Measurements from ENCODE around the gene ANTXR1. TPM values are rescaled to one million over a fixed set of nuclear protein-coding genes. Genes with fewer than 3 reads are reported as not detected.

ANTXR1 gene
- total RNA-seq, 1 experiment from 2014 or later: 0.66 TPM

DNA sequence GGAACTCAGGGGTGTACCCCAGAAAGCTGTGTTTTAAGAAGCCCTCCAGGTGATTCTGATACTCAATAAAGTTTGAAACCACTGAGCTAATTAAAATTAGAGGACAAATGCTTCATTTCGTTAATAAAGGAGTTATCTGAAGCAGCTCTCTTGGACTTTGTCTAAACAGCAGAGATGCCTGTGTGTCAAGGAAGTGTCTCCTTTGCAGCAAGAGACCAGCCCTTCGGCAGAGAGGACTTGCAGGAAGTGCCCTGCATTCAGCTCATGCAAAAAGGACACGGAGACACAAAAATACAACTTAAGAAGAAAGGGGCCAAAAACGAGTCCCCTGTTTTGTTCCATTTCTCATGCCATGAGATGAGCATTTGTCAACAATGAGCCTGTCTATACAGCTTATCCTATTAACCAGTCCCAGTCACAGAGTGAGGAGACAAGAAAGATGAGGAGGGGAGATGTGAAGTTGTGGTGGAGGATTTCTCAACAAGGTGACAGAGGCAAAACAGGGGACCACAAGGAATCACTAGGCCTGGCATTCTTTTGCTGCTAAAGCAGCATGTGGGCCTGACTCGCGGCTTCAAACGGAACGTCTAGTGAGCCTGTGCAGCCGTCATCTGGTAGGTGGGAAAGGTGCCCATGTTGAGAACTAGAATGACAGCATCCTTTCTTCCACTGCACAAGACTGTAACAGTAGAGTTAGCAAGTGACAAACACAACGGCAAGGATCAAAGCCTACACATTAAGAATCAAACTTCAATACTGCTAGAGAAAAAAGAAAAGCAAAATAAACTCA lies 152.3 kb downstream of the ANTXR1 start:
- TF ChIP-seq, protein P1, sequence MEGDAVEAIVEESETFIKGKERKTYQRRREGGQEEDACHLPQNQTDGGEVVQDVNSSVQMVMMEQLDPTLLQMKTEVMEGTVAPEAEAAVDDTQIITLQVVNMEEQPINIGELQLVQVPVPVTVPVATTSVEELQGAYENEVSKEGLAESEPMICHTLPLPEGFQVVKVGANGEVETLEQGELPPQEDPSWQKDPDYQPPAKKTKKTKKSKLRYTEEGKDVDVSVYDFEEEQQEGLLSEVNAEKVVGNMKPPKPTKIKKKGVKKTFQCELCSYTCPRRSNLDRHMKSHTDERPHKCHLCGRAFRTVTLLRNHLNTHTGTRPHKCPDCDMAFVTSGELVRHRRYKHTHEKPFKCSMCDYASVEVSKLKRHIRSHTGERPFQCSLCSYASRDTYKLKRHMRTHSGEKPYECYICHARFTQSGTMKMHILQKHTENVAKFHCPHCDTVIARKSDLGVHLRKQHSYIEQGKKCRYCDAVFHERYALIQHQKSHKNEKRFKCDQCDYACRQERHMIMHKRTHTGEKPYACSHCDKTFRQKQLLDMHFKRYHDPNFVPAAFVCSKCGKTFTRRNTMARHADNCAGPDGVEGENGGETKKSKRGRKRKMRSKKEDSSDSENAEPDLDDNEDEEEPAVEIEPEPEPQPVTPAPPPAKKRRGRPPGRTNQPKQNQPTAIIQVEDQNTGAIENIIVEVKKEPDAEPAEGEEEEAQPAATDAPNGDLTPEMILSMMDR (IDR thresholded peaks at IDR 0.05; ENCODE audit: unreplicated experiment): no peak
- no peak for DNase-seq
- peaks cover 56% of the 10 kb centered on the region for H3K27me3 Mint-ChIP-seq (ENCODE audit: unreplicated experiment)
- CTCF ChIA-PET: no interaction called here
- no peaks in the 10 kb centered on the region for H3K36me3 Mint-ChIP-seq (ENCODE audit: insufficient read depth, unreplicated experiment)
- H3K4me3 Mint-ChIP-seq (ENCODE audit: low read depth, unreplicated experiment): no peak overlapping the region
- peaks cover 13% of the 10 kb centered on the region for H3K4me1 Mint-ChIP-seq (ENCODE audit: low read depth, unreplicated experiment)
- BruUV-seq (replicated peaks): no TSS peak
- no peak overlapping the region for H3K27ac Mint-ChIP-seq (ENCODE audit: unreplicated experiment)
- intact Hi-C loops (cut with micrococcal nuclease; ENCODE audit: unreplicated experiment): no loop called here
- H3K9me3 Mint-ChIP-seq (ENCODE audit: low read depth, unreplicated experiment): no peaks in the 10 kb centered on the region

DNA sequence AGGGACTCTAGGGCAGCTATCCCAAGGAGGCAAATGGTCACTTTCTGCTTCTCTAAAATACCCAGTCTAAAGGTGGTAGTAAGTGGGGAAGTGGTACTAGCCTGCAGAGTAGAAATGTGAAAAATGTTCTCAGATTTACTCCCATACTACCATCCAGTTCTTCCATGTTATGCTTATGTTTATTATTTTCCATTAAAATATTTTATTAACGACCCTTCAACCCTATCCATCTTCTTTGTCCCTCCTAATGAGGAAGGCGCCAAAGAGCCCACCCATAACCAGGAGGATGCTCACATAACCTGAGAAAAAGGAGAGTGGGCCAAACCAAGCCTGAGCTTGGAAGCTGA lies 153.5 kb downstream of the ANTXR1 start:
- Mint-ChIP-seq H3K9me3 (ENCODE audit: low read depth, unreplicated experiment) (no peaks in the 10 kb centered on the region), H3K4me3 (ENCODE audit: low read depth, unreplicated experiment) (no peak overlapping the region), H3K4me1 (ENCODE audit: low read depth, unreplicated experiment) (peaks cover 13% of the 10 kb centered on the region), H3K36me3 (ENCODE audit: insufficient read depth, unreplicated experiment) (no peaks in the 10 kb centered on the region), H3K27me3 (ENCODE audit: unreplicated experiment) (peaks cover 65% of the 10 kb centered on the region), H3K27ac (ENCODE audit: unreplicated experiment) (no peak overlapping the region)
- intact Hi-C loops (cut with micrococcal nuclease; ENCODE audit: unreplicated experiment): no loop called here
- no TSS peak for BruUV-seq (replicated peaks)
- CTCF ChIA-PET: interaction anchor here (0.6 kb wide), 1 partner anchor 15 kb away, joined by 3 read pairs; no protein-coding TSS in a partner anchor
- TF ChIP-seq, protein P1 (IDR thresholded peaks at IDR 0.05; ENCODE audit: unreplicated experiment): no peak
- DNase-seq: no peak

DNA sequence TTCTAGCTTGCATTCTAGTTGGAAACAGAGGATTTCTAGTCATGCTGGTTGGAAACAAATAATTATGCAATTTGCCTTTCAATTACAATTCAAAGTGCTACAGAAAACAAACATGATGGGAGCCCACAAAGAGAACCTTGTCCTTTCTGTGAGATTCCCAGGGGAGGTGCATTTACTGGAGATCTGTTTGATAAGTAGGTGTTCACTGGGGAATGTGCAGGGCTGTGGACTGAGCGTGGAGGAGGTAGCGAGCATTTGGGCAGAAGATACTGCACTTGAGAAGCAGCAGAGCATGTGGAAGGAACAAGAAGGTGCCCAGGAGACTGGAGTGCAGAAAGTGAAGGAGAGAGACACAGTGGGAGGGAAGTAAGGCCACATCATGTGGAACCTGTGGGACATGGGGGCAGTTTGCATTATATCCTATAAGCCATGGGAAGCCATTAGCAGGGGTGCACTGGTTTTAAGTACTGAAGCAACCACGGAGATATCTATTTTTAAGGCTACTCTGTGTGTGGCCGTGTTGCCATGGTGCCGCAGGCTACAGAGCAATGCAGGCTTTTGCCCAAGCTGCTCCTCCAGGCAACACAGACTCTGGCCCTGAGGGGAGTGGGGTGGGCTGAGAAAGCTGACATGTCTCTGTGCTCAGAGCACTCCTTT lies 154.0 kb downstream of the ANTXR1 start:
- no TSS peak for BruUV-seq (replicated peaks)
- CTCF ChIA-PET: no interaction called here
- TF ChIP-seq, protein P1 (IDR thresholded peaks at IDR 0.05; ENCODE audit: unreplicated experiment): no peak
- H3K36me3 Mint-ChIP-seq (ENCODE audit: insufficient read depth, unreplicated experiment): no peaks in the 10 kb centered on the region
- no peak overlapping the region for H3K4me3 Mint-ChIP-seq (ENCODE audit: low read depth, unreplicated experiment)
- no peak for DNase-seq
- H3K9me3 Mint-ChIP-seq (ENCODE audit: low read depth, unreplicated experiment): no peaks in the 10 kb centered on the region
- H3K27ac Mint-ChIP-seq (ENCODE audit: unreplicated experiment): no peak overlapping the region
- intact Hi-C loops (cut with micrococcal nuclease; ENCODE audit: unreplicated experiment): no loop called here
- H3K4me1 Mint-ChIP-seq (ENCODE audit: low read depth, unreplicated experiment): peaks cover 13% of the 10 kb centered on the region
- peaks cover 65% of the 10 kb centered on the region for H3K27me3 Mint-ChIP-seq (ENCODE audit: unreplicated experiment)

DNA sequence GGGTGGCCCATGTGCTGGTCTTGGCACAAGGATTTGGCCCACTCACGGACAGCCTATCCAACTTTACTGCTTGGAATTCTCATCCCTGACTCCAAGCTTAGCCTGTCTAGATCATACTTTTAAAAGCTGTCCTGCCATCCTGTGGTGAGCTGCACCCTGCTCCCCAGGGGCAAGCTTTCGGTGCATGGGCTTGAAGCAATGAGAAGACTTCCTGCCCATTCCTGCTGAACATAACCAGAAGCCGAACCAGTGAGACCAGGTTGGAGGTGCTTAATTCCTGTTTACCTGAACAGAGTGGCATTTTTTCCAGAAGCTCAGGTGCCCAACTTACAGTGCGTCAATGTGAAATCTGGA lies 154.5 kb downstream of the ANTXR1 start:
- Mint-ChIP-seq H3K4me3 (ENCODE audit: low read depth, unreplicated experiment) (no peak overlapping the region), H3K36me3 (ENCODE audit: insufficient read depth, unreplicated experiment) (no peaks in the 10 kb centered on the region), H3K9me3 (ENCODE audit: low read depth, unreplicated experiment) (no peaks in the 10 kb centered on the region), H3K27ac (ENCODE audit: unreplicated experiment) (no peak overlapping the region), H3K27me3 (ENCODE audit: unreplicated experiment) (peaks cover 67% of the 10 kb centered on the region), H3K4me1 (ENCODE audit: low read depth, unreplicated experiment) (peaks cover 13% of the 10 kb centered on the region)
- intact Hi-C loops (cut with micrococcal nuclease; ENCODE audit: unreplicated experiment): no loop called here
- CTCF ChIA-PET: no interaction called here
- no TSS peak for BruUV-seq (replicated peaks)
- TF ChIP-seq, protein P1 (IDR thresholded peaks at IDR 0.05; ENCODE audit: unreplicated experiment): no peak
- no peak for DNase-seq

Measured in Calu3 (cell line).